ENCODE measurements around the gene CCDC192.
"Not testable (repeated sequence)": the region's sequence is repeated elsewhere in the genome, so short reads cannot be mapped to it uniquely, and the experiment has no call there.

The CCDC192 gene

DNA sequence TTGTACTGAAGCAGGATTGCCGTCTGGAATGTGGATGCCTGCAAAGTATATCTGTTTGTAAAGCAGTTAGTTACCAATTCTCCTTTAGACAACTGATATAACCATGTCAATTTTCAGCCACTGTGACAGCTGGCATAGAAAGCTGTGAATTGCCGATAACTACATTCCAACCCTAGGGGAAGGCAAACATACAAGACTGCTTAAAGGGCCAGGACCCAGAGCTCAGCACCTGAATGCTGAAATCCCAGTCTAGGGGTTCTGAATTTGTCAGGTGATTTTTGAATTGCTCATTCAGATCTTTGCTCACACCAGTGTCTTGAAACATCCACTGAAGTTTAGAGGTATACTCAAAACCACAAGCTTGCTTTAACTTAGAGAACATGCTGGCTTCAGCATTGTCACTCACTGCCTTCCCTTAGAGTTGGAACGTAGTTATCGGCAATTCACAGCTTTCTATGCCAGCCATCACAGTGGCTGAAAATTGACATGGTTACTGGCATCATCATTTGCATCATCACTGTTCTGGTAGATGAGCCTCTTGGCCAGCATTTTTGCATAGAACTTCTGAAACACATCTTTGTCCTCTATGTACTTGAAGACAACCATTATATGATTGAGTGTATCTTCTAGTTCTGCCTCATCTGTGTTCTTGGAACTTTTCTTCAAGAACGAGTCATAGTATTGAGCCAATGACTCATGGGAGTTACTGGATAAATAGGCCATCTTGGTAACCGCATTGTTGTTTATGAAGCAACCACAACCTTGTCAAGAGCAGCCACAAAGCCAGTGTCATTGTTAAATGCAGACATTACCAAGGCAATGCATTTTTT lies 82.1 kb downstream of the CCDC192 start:
- no peak overlapping the region for H3K27ac ChIP-seq (ENCODE audit: low read depth, low read length)
- no peak overlapping the region for H3K4me3 ChIP-seq (ENCODE audit: insufficient read depth, low read length, poor library complexity, severe bottlenecking)
- TF ChIP-seq, protein P1, sequence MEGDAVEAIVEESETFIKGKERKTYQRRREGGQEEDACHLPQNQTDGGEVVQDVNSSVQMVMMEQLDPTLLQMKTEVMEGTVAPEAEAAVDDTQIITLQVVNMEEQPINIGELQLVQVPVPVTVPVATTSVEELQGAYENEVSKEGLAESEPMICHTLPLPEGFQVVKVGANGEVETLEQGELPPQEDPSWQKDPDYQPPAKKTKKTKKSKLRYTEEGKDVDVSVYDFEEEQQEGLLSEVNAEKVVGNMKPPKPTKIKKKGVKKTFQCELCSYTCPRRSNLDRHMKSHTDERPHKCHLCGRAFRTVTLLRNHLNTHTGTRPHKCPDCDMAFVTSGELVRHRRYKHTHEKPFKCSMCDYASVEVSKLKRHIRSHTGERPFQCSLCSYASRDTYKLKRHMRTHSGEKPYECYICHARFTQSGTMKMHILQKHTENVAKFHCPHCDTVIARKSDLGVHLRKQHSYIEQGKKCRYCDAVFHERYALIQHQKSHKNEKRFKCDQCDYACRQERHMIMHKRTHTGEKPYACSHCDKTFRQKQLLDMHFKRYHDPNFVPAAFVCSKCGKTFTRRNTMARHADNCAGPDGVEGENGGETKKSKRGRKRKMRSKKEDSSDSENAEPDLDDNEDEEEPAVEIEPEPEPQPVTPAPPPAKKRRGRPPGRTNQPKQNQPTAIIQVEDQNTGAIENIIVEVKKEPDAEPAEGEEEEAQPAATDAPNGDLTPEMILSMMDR (IDR thresholded peaks at IDR 0.05; ENCODE audit: insufficient read depth, low read length, poor library complexity, severe bottlenecking), result no peak
- TF ChIP-seq EZH2phosphoT487 (conservative IDR thresholded peaks at IDR 0.05; ENCODE audit: low read length), result no peak

GRCh38 chr5:127791439-127791838 lies 88.2 kb downstream of the CCDC192 start:
- Histone ChIP-seq H4K20me1 (ENCODE audit: low read depth, low read length) (no peaks in the 10 kb centered on the region), H3K9me3 (ENCODE audit: insufficient read depth, low read length) (no peaks in the 10 kb centered on the region), H3K9ac (ENCODE audit: low read length) (no peak overlapping the region), H3K4me2 (ENCODE audit: low read depth, low read length, poor library complexity, severe bottlenecking) (no peak overlapping the region), H3K9me2 (replicated peaks; ENCODE audit: insufficient read depth, low read length) (no peaks in the 10 kb centered on the region), H3K36me3 (ENCODE audit: low read length) (no peaks in the 10 kb centered on the region), H2AFZ (ENCODE audit: low read depth, low read length, severe bottlenecking) (no peak overlapping the region), H3K27ac (ENCODE audit: low read depth, low read length) (no peak overlapping the region), H3K4me3 (ENCODE audit: insufficient read depth, low read length, poor library complexity, severe bottlenecking) (no peak overlapping the region), H3F3A (ENCODE audit: insufficient read depth) (no peaks in the 10 kb centered on the region), H3K27me3 (ENCODE audit: low read length) (no peaks in the 10 kb centered on the region), H3K79me2 (ENCODE audit: insufficient read depth, low read length) (no peaks in the 10 kb centered on the region)
- TF ChIP-seq, protein P1 (IDR thresholded peaks at IDR 0.05; ENCODE audit: insufficient read depth, low read length, poor library complexity, severe bottlenecking), result no peak
- TF ChIP-seq EZH2phosphoT487 (conservative IDR thresholded peaks at IDR 0.05; ENCODE audit: low read length), result no peak

More for the DNA sequence above, 82.1 kb downstream of the CCDC192 start:
- no peaks in the 10 kb centered on the region for H3K9me3 ChIP-seq (ENCODE audit: insufficient read depth, low read length)
- H2AFZ ChIP-seq (ENCODE audit: low read depth, low read length, severe bottlenecking), result no peak overlapping the region
- H4K20me1 ChIP-seq (ENCODE audit: low read depth, low read length), result no peaks in the 10 kb centered on the region
- H3K9me2 ChIP-seq (replicated peaks; ENCODE audit: insufficient read depth, low read length), result no peaks in the 10 kb centered on the region
- H3K27me3 ChIP-seq (ENCODE audit: low read length), result no peaks in the 10 kb centered on the region
- H3K79me2 ChIP-seq (ENCODE audit: insufficient read depth, low read length), result no peaks in the 10 kb centered on the region
- H3F3A ChIP-seq (ENCODE audit: insufficient read depth), result no peaks in the 10 kb centered on the region
- no peaks in the 10 kb centered on the region for H3K36me3 ChIP-seq (ENCODE audit: low read length)
- H3K9ac ChIP-seq (ENCODE audit: low read length), result no peak overlapping the region
- no peak overlapping the region for H3K4me2 ChIP-seq (ENCODE audit: low read depth, low read length, poor library complexity, severe bottlenecking)

DNA sequence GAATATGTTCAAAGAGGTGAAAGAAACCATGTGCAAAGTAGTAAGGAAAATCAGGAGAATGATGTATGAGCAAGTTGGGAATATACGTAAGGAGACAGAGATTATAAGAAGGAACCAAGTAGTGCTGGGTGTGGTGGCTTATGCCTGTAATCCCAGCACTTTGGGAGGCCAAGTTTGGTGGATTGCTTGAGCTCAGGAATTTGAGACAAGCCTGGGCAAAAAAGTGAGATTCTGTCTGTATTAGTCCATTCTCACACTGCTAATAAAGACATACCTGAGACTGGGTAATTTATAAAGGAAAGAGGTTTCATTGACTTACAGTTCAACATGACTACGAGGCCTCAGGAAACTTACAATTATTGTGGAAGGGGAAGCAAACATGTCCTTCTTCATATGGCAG lies 88.7 kb downstream of the CCDC192 start:
- not testable (repeated sequence) for H3K27me3 ChIP-seq (ENCODE audit: low read length); H3K9me3 ChIP-seq (ENCODE audit: insufficient read depth, low read length); H3K79me2 ChIP-seq (ENCODE audit: insufficient read depth, low read length); H3K4me2 ChIP-seq (ENCODE audit: low read depth, low read length, poor library complexity, severe bottlenecking); H4K20me1 ChIP-seq (ENCODE audit: low read depth, low read length); H3K9me2 ChIP-seq (replicated peaks; ENCODE audit: insufficient read depth, low read length); H2AFZ ChIP-seq (ENCODE audit: low read depth, low read length, severe bottlenecking); H3F3A ChIP-seq (ENCODE audit: insufficient read depth); H3K4me3 ChIP-seq (ENCODE audit: insufficient read depth, low read length, poor library complexity, severe bottlenecking); H3K36me3 ChIP-seq (ENCODE audit: low read length); H3K9ac ChIP-seq (ENCODE audit: low read length); H3K27ac ChIP-seq (ENCODE audit: low read depth, low read length)

- no peaks in the 10 kb centered on the region for H3F3A ChIP-seq (ENCODE audit: insufficient read depth)
- no peaks in the 10 kb centered on the region for H3K9me3 ChIP-seq (ENCODE audit: insufficient read depth, low read length)
- no peak overlapping the region for H3K9ac ChIP-seq (ENCODE audit: low read length)
- no peaks in the 10 kb centered on the region for H3K36me3 ChIP-seq (ENCODE audit: low read length)
- no peak for TF ChIP-seq EZH2phosphoT487 (conservative IDR thresholded peaks at IDR 0.05; ENCODE audit: low read length)
- TF ChIP-seq, protein P1 (IDR thresholded peaks at IDR 0.05; ENCODE audit: insufficient read depth, low read length, poor library complexity, severe bottlenecking), result no peak
- no peak overlapping the region for H2AFZ ChIP-seq (ENCODE audit: low read depth, low read length, severe bottlenecking)
- no peak overlapping the region for H3K27ac ChIP-seq (ENCODE audit: low read depth, low read length)
- no peaks in the 10 kb centered on the region for H4K20me1 ChIP-seq (ENCODE audit: low read depth, low read length)
- no peaks in the 10 kb centered on the region for H3K27me3 ChIP-seq (ENCODE audit: low read length)
- H3K4me3 ChIP-seq (ENCODE audit: insufficient read depth, low read length, poor library complexity, severe bottlenecking), result no peak overlapping the region
- H3K79me2 ChIP-seq (ENCODE audit: insufficient read depth, low read length), result no peaks in the 10 kb centered on the region
- no peak overlapping the region for H3K4me2 ChIP-seq (ENCODE audit: low read depth, low read length, poor library complexity, severe bottlenecking)
- no peaks in the 10 kb centered on the region for H3K9me2 ChIP-seq (replicated peaks; ENCODE audit: insufficient read depth, low read length)
These were observed 89.9 kb downstream of the CCDC192 start for GRCh38 chr5:127793052-127793451.

Measured in SU-DHL-6 (cell line).